Measurements from ENCODE around the gene USH2A.

USH2A gene

DNA sequence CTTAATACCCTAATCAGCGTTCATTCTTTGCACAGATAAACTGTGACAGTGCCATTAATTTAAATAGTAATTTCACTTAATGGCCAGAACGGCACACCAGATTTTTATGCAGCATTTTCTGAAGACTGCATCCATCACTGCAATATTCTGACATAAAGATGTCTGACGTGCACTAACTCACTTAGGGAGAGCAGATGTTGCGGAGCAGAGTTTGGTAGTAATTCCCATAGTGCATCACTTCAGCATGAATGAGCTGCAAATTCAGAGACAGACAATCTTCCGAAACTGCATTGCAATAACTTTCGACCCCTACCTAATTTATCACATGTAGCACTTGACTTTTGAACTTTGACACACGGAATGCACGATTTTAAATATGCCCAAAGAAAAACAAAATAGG is 630.8 kb downstream of the USH2A start:
- no peak for DNase-seq

GRCh38 chr1:215789981-215790380 is 633.3 kb downstream of the USH2A start:
- DNase-seq: no peak

DNA sequence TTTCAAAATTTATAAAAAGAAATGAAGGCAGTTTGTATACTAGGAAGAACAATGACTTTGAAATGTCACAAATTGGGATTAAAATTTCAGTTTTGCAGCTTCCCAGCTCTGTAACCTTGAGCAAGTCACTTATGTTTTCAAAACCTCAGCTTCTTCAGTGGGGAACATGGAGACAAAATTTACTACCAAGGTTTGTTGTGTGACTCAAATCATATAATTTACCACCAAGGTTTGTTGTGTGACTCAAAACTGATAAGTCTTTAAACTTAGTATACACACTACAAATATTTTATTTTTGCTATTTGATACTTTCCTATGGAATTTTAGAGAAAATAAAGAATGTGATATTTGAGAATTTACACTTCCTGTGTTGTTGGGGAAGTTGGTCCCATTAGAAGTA is 636.3 kb downstream of the USH2A start:
- no peak for DNase-seq

GRCh38 chr1:215780641-215781040 is 642.6 kb downstream of the USH2A start:
- DNase-seq: no peak

DNA sequence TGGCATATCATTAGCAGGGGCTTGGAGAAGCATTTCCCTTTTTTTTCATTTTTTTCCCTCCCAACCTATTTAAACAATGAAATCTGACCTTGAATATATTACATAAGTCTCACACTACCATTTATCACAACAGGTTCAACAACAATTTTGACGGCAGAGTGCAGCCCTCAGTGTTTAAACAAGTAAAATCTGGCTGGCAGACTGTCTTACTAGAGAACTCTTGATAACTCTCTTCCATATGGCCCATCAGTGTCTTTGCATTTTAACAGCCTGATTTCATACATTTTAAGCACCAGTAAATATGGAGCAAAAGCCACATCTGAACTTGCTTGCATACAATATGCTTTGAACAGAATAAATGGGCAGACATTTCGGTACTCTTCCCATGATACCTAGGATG is 643.1 kb downstream of the USH2A start:
- no peak for DNase-seq

GRCh38 chr1:215779729-215780128 is 643.5 kb downstream of the USH2A start:
- no peak for DNase-seq

DNA sequence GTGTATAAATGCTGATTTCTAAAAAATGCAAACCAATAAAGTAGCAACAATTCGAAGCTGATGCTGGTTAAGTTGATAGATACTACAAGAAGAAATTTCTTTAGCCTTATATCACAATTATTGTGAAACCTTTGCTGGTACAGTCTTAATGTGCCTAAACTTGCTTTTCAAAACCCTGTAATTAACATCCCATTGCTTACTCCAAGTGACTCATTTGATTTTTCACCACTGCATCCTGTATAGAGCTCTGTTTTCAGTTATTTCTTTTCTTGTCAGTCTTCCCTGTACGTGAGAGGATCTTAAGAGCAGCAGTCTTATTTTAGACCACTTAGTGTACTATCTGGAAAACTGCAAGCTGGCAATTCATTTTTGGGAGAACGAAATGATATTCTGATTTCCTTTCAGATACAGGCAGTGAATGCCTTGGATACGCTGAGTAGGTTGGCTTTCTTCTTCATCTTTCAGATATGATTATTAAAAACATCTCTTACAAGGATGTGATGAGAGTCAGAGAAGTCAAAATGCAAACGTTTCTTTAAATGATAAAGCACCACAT is 645.8 kb downstream of the USH2A start:
- DNase-seq: no peak

DNA sequence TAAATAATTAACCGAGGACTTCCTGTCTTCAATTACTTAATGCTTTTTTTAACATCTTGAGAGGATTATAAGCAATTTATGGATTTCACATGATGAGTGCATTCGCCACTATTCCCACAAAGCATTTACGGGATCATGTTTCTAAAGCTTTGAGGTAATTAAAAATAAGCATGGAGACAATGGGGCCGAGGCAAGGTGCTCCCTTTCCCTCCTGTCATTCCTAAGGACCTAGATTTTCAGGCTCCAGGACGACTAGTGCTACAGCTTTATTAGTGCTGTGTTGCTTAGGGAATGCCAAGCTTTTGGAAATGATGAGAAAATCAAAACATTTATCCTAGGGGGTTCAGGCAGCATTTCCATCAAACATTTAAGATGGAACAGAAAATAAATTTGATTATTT is 646.9 kb downstream of the USH2A start:
- DNase-seq: no peak

DNA sequence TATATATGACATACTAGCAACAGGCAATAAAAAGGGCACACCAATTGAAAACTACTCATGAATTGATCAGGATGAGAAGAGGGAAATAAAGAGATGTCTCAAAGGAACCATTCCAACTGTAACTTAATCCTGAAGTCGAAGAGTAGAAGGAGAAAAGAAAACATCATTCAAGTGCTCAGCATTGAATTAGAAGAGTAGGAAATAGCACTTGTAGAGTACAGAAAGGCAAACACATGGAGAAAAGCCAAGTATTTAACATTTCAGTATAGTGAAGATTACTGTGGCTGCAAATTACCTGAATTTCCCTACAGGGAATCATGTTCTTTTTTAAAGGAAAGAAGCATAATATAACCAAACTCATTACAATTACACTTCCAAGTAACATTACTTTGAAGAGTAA is 651.1 kb downstream of the USH2A start:
- DNase-seq: no peak

DNA sequence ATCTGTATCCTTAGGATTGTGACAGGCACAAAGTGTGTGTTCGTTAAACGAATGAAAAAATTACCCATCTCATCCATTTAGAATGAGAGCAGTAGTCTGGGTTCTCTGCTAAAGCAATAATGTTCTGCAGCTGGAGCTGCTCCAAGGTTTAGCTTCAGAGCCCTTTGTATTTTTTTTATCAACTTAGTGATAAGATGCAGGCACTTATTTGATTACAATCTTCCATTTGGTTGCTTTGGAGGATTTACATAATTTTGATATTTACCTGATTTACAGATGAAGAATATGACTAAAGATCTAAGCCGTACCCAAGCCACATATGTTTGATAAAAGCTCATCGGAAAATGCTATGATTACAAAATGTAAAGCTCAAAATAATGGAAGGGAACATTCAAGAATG is 654.9 kb downstream of the USH2A start:
- DNase-seq: no peak

DNA sequence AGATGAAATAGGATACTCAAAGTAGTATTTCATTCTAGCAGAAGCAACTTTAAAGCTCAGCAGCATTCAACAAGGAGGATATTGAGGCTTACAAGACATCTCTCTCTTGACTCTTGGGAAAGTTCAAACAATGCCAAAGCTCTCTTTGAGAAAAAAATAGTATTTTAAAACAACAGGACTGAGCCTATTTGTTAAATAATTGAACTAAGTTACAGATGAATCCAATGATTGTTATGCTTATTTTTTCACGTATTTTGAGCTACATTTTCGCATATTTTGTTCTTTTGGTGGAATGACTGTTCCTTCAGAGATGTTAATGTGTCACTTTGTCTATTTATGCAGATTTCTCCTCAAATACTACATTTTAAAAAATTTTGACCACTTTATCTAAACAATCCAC is 655.5 kb downstream of the USH2A start:
- no peak for DNase-seq

- DNase-seq: no peak
Measured at GRCh38 chr1:215766521-215766920, 656.7 kb downstream of the USH2A start.

GRCh38 chr1:215765833-215766232 is 657.4 kb downstream of the USH2A start:
- DNase-seq: no peak

DNA sequence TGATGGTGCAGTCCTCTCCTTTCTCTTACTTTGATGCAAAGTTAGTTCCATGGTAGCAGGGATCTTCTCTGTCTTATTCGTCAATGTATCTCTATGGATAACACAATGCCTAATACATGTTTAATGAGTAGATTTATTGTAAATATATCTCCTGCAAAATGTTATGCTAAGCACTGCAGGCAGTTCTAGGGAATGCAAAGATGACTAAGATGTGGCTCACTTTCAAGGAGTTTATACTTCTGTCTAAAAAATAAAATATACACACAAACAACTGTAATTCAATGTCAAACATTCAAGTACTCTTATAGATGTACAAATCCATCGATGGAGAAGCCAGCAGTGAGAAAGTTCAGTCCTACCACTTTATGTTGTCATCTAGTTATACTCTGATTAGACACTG is 661.8 kb downstream of the USH2A start:
- no peak for DNase-seq

GRCh38 chr1:215754112-215754511 is 669.1 kb downstream of the USH2A start:
- DNase-seq: no peak

DNA sequence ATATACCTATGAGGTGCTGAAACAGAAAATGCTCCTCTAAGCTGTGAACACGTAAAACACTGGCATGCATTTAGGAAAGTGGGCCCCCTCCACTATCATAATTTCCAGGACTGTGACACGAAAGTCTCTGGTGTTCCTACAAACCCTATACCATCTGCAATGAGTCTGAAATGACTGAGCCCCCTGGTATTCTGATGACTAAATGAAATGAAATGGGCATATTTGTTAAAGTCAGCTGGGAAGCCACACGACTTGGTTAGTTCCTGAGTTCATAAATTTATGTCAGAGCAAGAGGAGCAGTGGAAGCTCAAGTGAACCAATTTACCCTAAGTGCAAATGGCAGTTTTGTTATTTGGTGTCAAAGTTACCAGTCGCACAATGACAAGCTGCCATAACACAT is 673.8 kb downstream of the USH2A start:
- DNase-seq: no peak

DNA sequence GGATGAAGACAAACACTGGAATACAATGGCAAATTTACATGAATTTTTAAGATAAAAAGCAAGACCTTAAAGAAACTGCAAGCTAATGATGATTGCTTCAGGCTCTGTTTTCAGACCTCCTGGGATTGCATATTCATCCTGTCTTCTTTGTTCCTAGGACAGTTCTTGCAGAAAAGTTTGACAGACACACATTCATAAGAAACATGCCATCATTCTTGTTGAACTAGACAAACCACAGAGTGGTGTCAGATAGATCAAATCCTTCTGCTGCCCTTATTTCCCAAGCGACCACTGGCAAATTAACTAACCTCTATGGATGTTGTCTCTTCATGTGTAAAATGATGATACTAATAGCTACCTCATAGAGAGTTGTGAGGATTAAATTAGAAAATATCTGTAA is 674.8 kb downstream of the USH2A start:
- DNase-seq: no peak

- no peak for DNase-seq
Measured at GRCh38 chr1:215744419-215744818, 678.8 kb downstream of the USH2A start.

DNA sequence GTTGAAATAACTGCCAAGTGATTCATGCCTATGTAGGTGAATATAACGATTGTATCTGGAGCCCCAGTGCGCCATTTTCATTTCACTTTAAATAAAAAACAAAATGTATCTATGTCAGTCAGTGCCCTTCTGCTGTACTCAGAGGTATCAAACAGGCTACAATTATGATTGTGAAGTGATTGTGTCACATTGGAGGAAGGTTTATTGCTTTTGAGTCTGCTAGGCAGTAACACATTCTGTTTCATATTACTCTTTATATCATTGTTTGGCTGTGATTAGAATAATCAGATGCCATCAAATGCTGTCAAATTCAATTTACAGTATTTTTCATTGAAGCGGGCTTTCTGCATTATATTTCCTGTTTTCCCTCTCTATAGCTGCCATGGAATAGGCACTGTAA is 684.2 kb downstream of the USH2A start:
- DNase-seq: no peak

DNA sequence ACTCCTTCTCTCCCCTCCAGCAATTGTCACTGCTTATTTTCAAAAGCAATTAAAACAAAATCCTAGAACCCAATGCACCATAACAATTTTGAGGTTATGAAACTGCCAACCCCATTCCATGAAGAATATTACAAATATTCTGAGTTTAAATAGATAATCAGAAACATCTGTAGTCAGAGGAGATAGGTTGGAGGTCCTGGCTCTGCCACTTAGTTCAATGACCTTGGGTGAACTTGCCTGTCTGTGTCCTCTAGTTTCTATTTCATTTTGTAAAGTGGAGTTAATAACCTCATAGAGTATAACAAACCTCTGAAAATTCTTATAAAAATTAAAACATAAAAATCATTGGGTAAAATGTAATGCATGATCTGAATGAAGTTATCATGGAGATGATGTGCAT is 691.5 kb downstream of the USH2A start:
- no peak for DNase-seq

GRCh38 chr1:215730600-215730999 is 692.6 kb downstream of the USH2A start:
- no peak for DNase-seq

GRCh38 chr1:215728169-215728568 is 695.1 kb downstream of the USH2A start:
- no peak for DNase-seq

DNA sequence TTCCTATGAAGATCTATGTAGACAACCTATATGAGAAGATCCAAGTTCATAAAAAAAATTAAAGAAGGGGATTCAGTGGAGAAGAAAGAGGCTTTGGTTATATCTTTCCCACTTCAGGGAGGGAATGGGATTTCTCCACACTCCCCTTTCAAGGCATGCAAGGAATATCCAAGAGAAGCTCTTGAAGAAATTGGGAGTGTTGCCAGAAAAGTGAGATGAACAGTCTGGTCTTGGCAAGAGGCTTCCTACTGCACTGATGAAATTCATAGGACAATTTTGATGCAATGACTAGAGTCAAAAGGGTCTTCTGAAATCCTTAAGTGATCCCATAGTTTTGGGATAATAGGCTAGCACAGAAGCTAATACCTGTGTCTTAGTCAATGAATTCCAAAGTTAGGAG is 703.1 kb downstream of the USH2A start:
- DNase-seq: no peak

- no peak for DNase-seq
Measured at GRCh38 chr1:215719552-215719951, 703.7 kb downstream of the USH2A start.

Measured in hypothalamus (tissue), 51 donors.